Skin epidermis (tissue), 12 donors: ENCODE results near the gene ANKRD44.
A peak's percentile ranks its signal among the peaks of the same experiment; 100 is the strongest.

Experiments
- H3K27ac ChIP-seq, 21 experiments: fragments of 200-600 bp; sonication (generic) in 11 of 21; one replicate each; pipeline ENCODE4 v1.5.0; 2020; ENCODE audit warnings: mild to moderate bottlenecking in 3 of 21, inconsistent platforms in 2 of 21, moderate library complexity in 2 of 21
- H3K4me3 ChIP-seq, 7 experiments: fragments of 200-600 bp; sonication (generic) in 2 of 7; one replicate each; pipeline ENCODE4 v1.5.0; 2020; ENCODE audit warnings: inconsistent platforms in 2 of 7, mild to moderate bottlenecking in 2 of 7, moderate library complexity in 1 of 7

Gene ANKRD44

DNA sequence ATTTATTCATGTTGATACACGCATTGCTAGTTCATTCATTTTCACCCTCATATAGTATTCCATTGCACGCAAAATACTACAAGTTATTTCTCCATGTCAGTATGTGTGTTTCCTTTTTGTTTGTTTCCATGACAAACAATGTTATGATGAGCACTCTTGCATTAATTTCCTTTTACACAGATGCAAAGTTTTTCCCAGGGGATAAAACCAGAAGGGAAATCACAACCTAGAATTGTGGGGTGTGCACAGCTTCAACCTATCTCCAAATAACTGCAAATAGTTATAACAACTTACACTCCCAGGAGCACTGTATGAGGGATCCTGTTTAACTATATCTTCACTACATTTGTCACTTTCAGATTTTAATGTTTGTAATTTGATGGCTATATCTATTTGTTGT is 87.1 kb downstream of the ANKRD44 start:
- Histone ChIP-seq H3K27ac (no peak overlapping the region), H3K4me3 (no peak overlapping the region)

DNA sequence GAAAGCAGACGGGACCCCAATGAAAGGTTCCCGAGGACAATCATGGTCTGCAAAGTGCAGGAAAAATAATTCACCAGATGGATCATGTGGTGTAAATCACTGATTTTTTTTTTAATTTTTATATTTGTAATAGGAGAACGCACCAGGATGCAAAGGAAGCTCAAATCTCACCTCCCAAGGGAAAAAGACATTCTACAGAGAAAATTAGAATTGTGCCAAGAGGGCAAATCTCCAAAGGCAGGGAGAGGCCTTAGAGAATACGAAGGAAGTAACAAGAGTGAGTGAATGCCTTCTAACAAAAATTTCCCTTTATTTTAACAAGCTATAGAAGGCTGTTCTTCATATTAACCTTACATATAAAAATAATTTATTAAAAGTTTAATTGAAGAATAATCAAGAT is 90.9 kb downstream of the ANKRD44 start:
- Histone ChIP-seq H3K27ac (no peak overlapping the region), H3K4me3 (no peak overlapping the region)

DNA sequence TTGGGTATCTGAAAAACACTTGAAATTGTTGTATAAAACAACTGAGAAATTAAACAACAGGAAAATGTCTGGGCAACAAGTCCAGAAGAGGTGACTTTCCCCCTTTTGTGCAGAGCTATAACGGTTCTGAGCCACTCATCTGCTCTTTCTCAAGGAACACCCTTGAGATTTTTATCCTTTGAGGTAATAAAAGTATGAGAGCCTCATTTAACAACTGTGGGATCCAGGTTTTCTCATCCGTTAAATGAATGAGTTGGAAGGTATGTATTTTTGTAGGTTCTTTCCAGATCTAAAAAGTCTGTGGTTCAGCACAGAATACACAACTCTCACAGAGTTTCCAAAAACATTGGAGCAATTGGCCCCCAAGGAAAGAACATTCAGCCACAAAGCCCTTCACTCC is 93.0 kb downstream of the ANKRD44 start:
- Histone ChIP-seq H3K27ac (peak overlapping the region in 5 of 21 experiments; percentile 11 to 76 (median 67)), H3K4me3 (no peak overlapping the region)

- Histone ChIP-seq H3K4me3 (no peak overlapping the region), H3K27ac (peak overlapping the region in 12 of 21 experiments; percentile 11 to 76 (median 44))
These were observed 94.1 kb downstream of the ANKRD44 start for GRCh38 chr2:197216361-197216979.

- Histone ChIP-seq H3K27ac (peak overlapping the region in 10 of 21 experiments; percentile 23 to 76 (median 59)), H3K4me3 (no peak overlapping the region)
These were observed 94.7 kb downstream of the ANKRD44 start for GRCh38 chr2:197215748-197216360.

DNA sequence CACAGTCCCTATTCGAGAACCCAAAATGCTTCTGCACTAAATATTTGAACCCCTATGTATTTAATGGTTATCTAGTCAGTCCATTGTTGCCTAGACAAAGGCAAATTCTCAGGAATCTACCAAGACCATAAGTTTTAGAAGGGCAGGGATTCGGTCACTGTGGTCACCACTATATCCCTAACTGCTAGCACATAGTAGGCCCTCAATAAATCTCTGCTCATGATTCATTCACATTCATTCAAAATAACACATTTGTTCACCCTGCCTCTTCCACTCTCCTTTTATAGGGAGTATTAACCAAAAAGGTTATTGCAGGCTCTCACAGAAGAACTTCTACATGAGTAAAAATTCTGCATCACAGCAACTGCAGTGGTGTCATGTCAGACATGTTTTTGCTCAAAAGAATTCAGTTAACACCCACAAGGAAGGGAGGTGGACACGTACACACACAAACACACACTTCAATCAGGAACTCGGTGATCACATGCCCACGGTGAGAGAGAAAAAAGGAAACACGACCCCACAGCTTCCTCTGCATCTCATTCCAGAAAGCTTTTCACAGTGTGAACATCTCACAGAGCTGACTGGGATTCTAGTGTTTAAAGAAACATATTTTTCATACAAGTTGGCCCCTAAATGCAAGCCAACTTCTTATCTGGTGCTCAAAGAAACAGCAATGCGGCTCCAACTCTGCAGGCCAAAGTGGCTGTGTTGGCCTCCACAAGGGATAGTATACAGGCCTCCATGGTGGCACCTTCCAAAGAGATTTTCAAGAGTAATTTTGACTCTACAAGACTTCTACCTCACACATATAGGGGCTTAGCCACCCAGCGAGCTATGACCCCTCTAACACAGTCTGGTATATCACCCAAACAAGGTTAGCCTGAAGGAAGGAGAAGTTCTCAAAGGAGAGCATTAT is 98.0 kb downstream of the ANKRD44 start:
- Histone ChIP-seq H3K27ac (peak overlapping the region in 11 of 21 experiments; percentile 11 to 93 (median 69)), H3K4me3 (no peak overlapping the region)

DNA sequence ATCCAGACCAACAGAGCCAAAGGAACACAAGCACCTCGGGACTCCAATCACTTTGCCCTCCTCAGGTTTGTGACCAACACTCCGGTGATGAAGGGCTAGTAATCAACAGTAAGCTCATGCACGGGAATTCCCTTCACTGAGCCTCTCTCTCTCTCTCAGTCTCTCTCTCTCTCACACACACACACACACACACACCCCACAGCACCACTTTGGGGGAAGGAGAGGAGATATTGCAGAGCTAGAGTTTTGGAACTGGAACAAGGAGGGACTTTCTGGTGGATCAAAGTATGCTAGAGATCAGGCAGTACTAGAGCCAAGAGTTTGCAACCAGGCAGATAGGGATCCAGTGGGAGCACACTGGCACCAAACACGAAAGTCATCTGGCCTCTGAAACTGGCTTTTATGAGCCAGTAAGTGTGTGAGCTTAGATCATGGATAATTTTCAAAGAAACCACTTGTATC is 98.7 kb downstream of the ANKRD44 start:
- Histone ChIP-seq H3K27ac (peak overlapping the region in 8 of 21 experiments; percentile 27 to 93 (median 71)), H3K4me3 (no peak overlapping the region)

DNA sequence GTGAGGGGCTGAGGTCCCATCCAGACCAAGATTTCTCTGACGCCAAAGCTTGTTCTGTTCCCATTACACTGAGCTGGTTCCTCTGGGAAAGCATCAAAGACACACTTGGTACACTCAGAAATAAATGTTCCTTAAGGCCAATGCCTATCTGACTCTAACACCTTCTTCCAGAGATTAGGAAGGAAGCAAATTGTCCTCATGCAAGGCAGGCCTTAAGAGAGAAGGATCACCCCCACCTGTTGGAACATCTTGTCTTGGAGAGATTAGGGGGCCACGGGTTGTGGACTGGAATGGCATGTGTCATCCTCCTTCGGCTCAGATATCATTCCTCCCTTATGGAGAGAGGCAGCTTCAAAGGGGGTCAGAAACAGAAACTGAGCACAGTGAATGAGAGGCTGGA is 100.2 kb downstream of the ANKRD44 start:
- peak overlapping the region in 17 of 21 experiments; percentile 5 to 93 (median 50) for H3K27ac ChIP-seq
- H3K4me3 ChIP-seq, result no peak overlapping the region

GRCh38 chr2:197209742-197210408 is 100.7 kb downstream of the ANKRD44 start:
- H3K27ac ChIP-seq, result peak overlapping the region in 16 of 21 experiments; percentile 5 to 93 (median 54)
- no peak overlapping the region for H3K4me3 ChIP-seq

- peak overlapping the region in 10 of 21 experiments; percentile 4 to 93 (median 66) for H3K27ac ChIP-seq
- no peak overlapping the region for H3K4me3 ChIP-seq
These were observed 101.3 kb downstream of the ANKRD44 start for GRCh38 chr2:197209246-197209645.

- Histone ChIP-seq H3K4me3 (no peak overlapping the region), H3K27ac (peak overlapping the region in 11 of 21 experiments; percentile 8 to 93 (median 65))
These were observed 101.7 kb downstream of the ANKRD44 start for GRCh38 chr2:197208841-197209240.

DNA sequence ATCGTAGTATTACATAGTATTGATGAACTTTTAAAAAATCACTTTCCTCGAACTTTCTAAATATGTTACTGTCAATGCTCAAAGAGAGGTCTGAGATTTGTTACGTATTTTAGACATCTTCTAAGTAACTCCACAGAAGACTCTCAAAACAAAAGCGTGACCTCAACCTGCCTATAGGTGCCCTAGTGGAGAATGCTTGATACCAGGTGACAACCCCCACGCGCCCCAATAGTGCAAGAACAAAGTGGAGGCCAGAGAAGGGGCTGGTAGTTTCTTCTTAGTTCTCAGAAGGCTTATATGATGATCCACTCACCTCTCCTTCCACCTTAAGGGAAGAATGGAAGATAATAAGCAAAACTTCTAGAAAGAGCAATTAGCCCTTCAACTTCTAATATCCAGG is 102.6 kb downstream of the ANKRD44 start:
- Histone ChIP-seq H3K27ac (peak overlapping the region in 12 of 21 experiments; percentile 8 to 93 (median 58)), H3K4me3 (no peak overlapping the region)

DNA sequence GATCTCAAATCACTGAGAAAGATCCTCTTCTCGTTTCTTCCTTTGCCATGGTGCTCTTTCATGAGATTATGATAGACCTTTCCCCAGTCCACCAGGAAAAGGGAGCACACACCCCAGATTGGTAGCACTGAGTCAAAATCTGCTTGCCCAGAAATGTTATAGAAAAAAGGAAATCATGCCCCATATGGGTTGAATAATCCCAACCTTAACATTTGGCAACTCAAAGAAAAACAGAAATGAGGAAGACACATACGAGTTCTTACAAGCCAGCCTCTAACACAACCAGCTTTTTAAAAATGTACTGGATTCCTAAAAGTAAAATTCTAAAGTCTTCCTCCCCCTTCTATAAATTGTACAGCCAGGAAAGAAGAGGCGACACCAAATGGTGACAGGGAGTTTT is 103.0 kb downstream of the ANKRD44 start:
- H3K4me3 ChIP-seq, result no peak overlapping the region
- peak overlapping the region in 12 of 21 experiments; percentile 19 to 93 (median 44) for H3K27ac ChIP-seq

DNA sequence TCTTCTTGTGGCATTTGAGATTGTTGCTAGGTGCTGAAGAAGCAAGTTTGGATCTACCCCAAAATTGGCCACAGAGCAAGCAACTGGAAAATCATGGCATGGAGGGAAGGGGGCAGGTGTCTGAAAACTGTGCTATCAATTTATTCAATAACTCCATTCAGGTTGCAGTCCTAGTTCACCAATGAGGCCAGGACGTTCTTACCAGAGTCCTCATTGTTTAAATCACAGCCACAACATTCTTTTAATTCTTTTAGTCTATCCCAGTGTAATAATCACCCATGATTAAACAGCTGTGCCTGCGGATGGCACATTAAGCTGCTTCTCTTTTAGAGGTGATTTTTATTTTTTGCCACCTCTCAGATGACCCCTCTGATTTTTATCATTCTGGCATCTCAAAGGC is 103.5 kb downstream of the ANKRD44 start:
- Histone ChIP-seq H3K4me3 (no peak overlapping the region), H3K27ac (peak overlapping the region in 10 of 21 experiments; percentile 12 to 93 (median 47))

- Histone ChIP-seq H3K27ac (peak overlapping the region in 12 of 21 experiments; percentile 13 to 93 (median 56)), H3K4me3 (no peak overlapping the region)
These were observed 104.9 kb downstream of the ANKRD44 start for GRCh38 chr2:197205585-197206215.

DNA sequence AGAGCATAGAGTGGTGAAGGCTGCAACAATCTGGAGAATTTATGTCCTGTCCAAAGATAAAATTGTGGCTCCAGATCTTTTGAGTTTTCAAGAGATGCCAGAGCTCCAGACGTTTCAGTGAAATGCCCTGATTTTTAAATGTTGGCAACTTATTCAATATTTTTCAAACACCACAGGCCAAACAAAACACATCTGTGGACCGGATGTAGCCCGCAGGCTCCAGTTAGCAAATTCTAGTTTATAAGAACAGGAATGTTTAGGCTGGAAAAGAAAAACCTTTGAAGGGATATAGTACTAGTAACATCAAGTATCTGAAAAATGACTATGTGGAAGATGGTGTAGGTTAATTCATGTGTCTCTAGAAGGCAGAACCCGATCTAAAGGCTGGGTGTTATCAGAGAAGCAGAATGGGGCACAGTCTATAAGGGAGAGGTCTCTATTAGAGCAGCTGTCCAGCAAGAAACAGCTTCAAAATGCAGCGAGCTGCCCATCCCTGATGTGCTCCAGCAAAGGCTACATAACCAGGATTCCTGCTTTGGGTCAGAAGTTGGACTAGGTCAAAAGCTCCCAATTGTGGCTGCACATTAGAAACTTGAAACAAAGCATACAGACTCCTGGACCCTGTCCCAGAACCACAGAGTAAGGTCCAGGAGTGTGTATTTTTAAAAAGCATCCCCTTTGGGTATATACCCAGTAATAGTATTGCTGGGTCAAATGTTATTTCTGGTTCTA is 105.9 kb downstream of the ANKRD44 start:
- H3K27ac ChIP-seq, result peak overlapping the region in 9 of 21 experiments; percentile 21 to 93 (median 62)

GRCh38 chr2:197201874-197202273 is 108.7 kb downstream of the ANKRD44 start:
- H3K4me3 ChIP-seq, result no peak overlapping the region
- peak overlapping the region in 4 of 21 experiments; percentile 40 to 93 (median 72) for H3K27ac ChIP-seq

More for the DNA sequence above, 105.9 kb downstream of the ANKRD44 start:
- H3K4me3 ChIP-seq, result no peak overlapping the region

- Histone ChIP-seq H3K4me3 (no peak overlapping the region), H3K27ac (peak overlapping the region in 13 of 21 experiments; percentile 2 to 93 (median 41))
These were observed 109.9 kb downstream of the ANKRD44 start for GRCh38 chr2:197200762-197201058.
